Panc1 (cell line): ENCODE measurements around the gene ZNF555. TPM values are rescaled to one million over a fixed set of nuclear protein-coding genes. Genes with fewer than 3 reads are reported as not detected.

Experiments
- total RNA-seq: library from RNA; stranded (reverse); gene quantifications from one replicate; pipeline ENCODE4 v1.2.1, GENCODE V29; 2021; ENCODE audit not compliant: unreplicated experiment

The ZNF555 gene
- total RNA-seq, 1 experiment from 2014 or later: 7.3 TPM

Other genes with a start within 250 kb of the ZNF555 start
- 0.74 TPM for gene GNG7, start 138.8 kb upstream of the ZNF555 start, total RNA-seq
- 18.5 TPM for gene DIRAS1, start 120.1 kb upstream of the ZNF555 start, total RNA-seq
- gene SLC39A3, start 101.5 kb upstream of the ZNF555 start, total RNA-seq: 46.6 TPM
- gene SGTA, start 58.2 kb upstream of the ZNF555 start, total RNA-seq: 85.7 TPM
- gene THOP1, start 56.0 kb upstream of the ZNF555 start, total RNA-seq: 143 TPM
- gene ZNF554, start 21.6 kb upstream of the ZNF555 start, total RNA-seq: 1.5 TPM
- gene ZNF556, start 25.9 kb downstream of the ZNF555 start, total RNA-seq: not detected
- gene ZNF57, start 59.5 kb downstream of the ZNF555 start, total RNA-seq: 4.9 TPM
- 4.5 TPM for gene ZNF77, start 103.5 kb downstream of the ZNF555 start, total RNA-seq
- 4.0 TPM for gene TLE6, start 136.1 kb downstream of the ZNF555 start, total RNA-seq
- 6.2 TPM for gene TLE2, start 187.8 kb downstream of the ZNF555 start, total RNA-seq
- 287 TPM for gene TLE5, start 221.0 kb downstream of the ZNF555 start, total RNA-seq